ENCODE measurements around the gene IGFN1. TPM values are rescaled to one million over a fixed set of nuclear protein-coding genes. Genes with fewer than 3 reads are reported as not detected.

Gene IGFN1
- polyA plus RNA-seq, 1 donor from 2014 or later, result not detected

- H3K4me3 ChIP-seq (ENCODE audit: low read length), result no peak overlapping the region
- no peak overlapping the region for H3K4me2 ChIP-seq (ENCODE audit: low read length)
- TF ChIP-seq EZH2 (IDR thresholded peaks at IDR 0.05; ENCODE audit: borderline replicate concordance, insufficient read depth, low read length, poor library complexity, severe bottlenecking), result no peak
- no peak for TF ChIP-seq CTCF (IDR thresholded peaks at IDR 0.05; ENCODE audit: poor library complexity, severe bottlenecking)
- TF ChIP-seq, protein P1, sequence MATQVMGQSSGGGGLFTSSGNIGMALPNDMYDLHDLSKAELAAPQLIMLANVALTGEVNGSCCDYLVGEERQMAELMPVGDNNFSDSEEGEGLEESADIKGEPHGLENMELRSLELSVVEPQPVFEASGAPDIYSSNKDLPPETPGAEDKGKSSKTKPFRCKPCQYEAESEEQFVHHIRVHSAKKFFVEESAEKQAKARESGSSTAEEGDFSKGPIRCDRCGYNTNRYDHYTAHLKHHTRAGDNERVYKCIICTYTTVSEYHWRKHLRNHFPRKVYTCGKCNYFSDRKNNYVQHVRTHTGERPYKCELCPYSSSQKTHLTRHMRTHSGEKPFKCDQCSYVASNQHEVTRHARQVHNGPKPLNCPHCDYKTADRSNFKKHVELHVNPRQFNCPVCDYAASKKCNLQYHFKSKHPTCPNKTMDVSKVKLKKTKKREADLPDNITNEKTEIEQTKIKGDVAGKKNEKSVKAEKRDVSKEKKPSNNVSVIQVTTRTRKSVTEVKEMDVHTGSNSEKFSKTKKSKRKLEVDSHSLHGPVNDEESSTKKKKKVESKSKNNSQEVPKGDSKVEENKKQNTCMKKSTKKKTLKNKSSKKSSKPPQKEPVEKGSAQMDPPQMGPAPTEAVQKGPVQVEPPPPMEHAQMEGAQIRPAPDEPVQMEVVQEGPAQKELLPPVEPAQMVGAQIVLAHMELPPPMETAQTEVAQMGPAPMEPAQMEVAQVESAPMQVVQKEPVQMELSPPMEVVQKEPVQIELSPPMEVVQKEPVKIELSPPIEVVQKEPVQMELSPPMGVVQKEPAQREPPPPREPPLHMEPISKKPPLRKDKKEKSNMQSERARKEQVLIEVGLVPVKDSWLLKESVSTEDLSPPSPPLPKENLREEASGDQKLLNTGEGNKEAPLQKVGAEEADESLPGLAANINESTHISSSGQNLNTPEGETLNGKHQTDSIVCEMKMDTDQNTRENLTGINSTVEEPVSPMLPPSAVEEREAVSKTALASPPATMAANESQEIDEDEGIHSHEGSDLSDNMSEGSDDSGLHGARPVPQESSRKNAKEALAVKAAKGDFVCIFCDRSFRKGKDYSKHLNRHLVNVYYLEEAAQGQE (IDR thresholded peaks at IDR 0.05; ENCODE audit: borderline replicate concordance), result no peak
- TF ChIP-seq SMC3 (conservative IDR thresholded peaks at IDR 0.05; ENCODE audit: poor library complexity), result no peak
- H3F3A ChIP-seq (ENCODE audit: insufficient read depth, low read length, poor library complexity, severe bottlenecking), result no peaks in the 10 kb centered on the region
- H2AFZ ChIP-seq (ENCODE audit: low read depth, low read length), result no peak overlapping the region
- no peaks in the 10 kb centered on the region for H3K9me2 ChIP-seq (ENCODE audit: insufficient read depth, low read length)
- no peaks in the 10 kb centered on the region for H3K9me3 ChIP-seq (ENCODE audit: low read length)
- H3K79me2 ChIP-seq (replicated peaks; ENCODE audit: insufficient read depth, low read length), result no peaks in the 10 kb centered on the region
- H3K27me3 ChIP-seq (ENCODE audit: insufficient read depth, low read depth, low read length), result no peaks in the 10 kb centered on the region
- H3K9ac ChIP-seq (ENCODE audit: low read length), result no peak overlapping the region
- H4K20me1 ChIP-seq (ENCODE audit: insufficient read depth), result no peaks in the 10 kb centered on the region
- H3K27ac ChIP-seq (ENCODE audit: low read length), result no peak overlapping the region
- no peaks in the 10 kb centered on the region for H3K36me3 ChIP-seq (ENCODE audit: insufficient read depth, low read length)
These were observed 3.4 kb downstream of the IGFN1 start for GRCh38 chr1:201194046-201194445.

GRCh38 chr1:201198598-201198997, 8.0 kb downstream of the IGFN1 start:
- H3K9me3 ChIP-seq (ENCODE audit: low read length), result no peaks in the 10 kb centered on the region
- no peaks in the 10 kb centered on the region for H3K27me3 ChIP-seq (ENCODE audit: insufficient read depth, low read depth, low read length)
- no peaks in the 10 kb centered on the region for H3K79me2 ChIP-seq (replicated peaks; ENCODE audit: insufficient read depth, low read length)
- no peaks in the 10 kb centered on the region for H3K9me2 ChIP-seq (ENCODE audit: insufficient read depth, low read length)
- no peak overlapping the region for H3K4me3 ChIP-seq (ENCODE audit: low read length)
- no peak overlapping the region for H3K4me2 ChIP-seq (ENCODE audit: low read length)
- no peaks in the 10 kb centered on the region for H4K20me1 ChIP-seq (ENCODE audit: insufficient read depth)
- no peak overlapping the region for H2AFZ ChIP-seq (ENCODE audit: low read depth, low read length)
- no peak overlapping the region for H3K27ac ChIP-seq (ENCODE audit: low read length)
- no peaks in the 10 kb centered on the region for H3F3A ChIP-seq (ENCODE audit: insufficient read depth, low read length, poor library complexity, severe bottlenecking)
- no peak overlapping the region for H3K9ac ChIP-seq (ENCODE audit: low read length)
- no peaks in the 10 kb centered on the region for H3K36me3 ChIP-seq (ENCODE audit: insufficient read depth, low read length)
- TF ChIP-seq CTCF (IDR thresholded peaks at IDR 0.05; ENCODE audit: poor library complexity, severe bottlenecking), result no peak
- TF ChIP-seq RAD21 (conservative IDR thresholded peaks at IDR 0.05), result no peak
- TF ChIP-seq, protein P1 (IDR thresholded peaks at IDR 0.05; ENCODE audit: borderline replicate concordance), result no peak
- no peak for TF ChIP-seq MXI1 (conservative IDR thresholded peaks at IDR 0.05; ENCODE audit: poor library complexity, severe bottlenecking)
- no peak for TF ChIP-seq SMC3 (conservative IDR thresholded peaks at IDR 0.05; ENCODE audit: poor library complexity)
- TF ChIP-seq EZH2 (IDR thresholded peaks at IDR 0.05; ENCODE audit: borderline replicate concordance, insufficient read depth, low read length, poor library complexity, severe bottlenecking), result no peak
- TF ChIP-seq EP300 (conservative IDR thresholded peaks at IDR 0.05; ENCODE audit: poor library complexity, severe bottlenecking), result no peak
- no peak for TF ChIP-seq POLR2AphosphoS5 (IDR thresholded peaks at IDR 0.05)
- no peak for TF ChIP-seq TAF1 (IDR thresholded peaks at IDR 0.05; ENCODE audit: low read depth)
